ENCODE measurements around the gene FUNDC2. TPM values are rescaled to one million over a fixed set of nuclear protein-coding genes. Genes with fewer than 3 reads are reported as not detected.

FUNDC2 gene
- total and polyA plus RNA-seq, 2 experiments from 2014 or later, result 57.7 to 87.5 TPM

GRCh38 chrX:155070975-155071693 is 44.5 kb downstream of the FUNDC2 start, which contains the start of the genes BRCC3, CMC4 and MTCP1:
Gene BRCC3 (plus strand): TSS chrX:155071508. CDS start chrX:155071528, 20 bp downstream.
Gene CMC4 (minus strand): TSS chrX:155071136. CDS start chrX:155064023, 7,113 bp downstream.
Gene MTCP1 (minus strand): TSS chrX:155071136. CDS start chrX:155066010, 5,126 bp downstream.
- Histone ChIP-seq H4K20me1 (ENCODE audit: insufficient read depth, poor library complexity, severe bottlenecking) (no peaks in the 10 kb centered on the region), H3K79me2 (peaks cover 24% of the 10 kb centered on the region), H2AFZ (peak within 1 kb of the TSS; percentile 85), H3K4me2 (peak within 1 kb of the TSS; percentile 83), H3K9me3 (ENCODE audit: low read depth) (no peaks in the 10 kb centered on the region), H3K36me3 (replicated peaks; ENCODE audit: insufficient read depth, low read depth) (no peaks in the 10 kb centered on the region), H3K27me3 (no peaks in the 10 kb centered on the region), H3K9me2 (replicated peaks; ENCODE audit: insufficient read depth) (no peaks in the 10 kb centered on the region), H3K4me1 (ENCODE audit: insufficient read depth) (peaks cover 6% of the 10 kb centered on the region), H3K4me3 (peak within 1 kb of the TSS; percentile 79), H3K27ac (peak within 1 kb of the TSS; percentile 97)
- peak; percentile 92 for DNase-seq (ENCODE audit: low spot score)
- no peak for TF ChIP-seq EZH2phosphoT487 (IDR thresholded peaks at IDR 0.05; ENCODE audit: low read depth, severe bottlenecking, unreplicated experiment)
- no peak for TF ChIP-seq EZH2 (IDR thresholded peaks at IDR 0.05; ENCODE audit: borderline replicate concordance)
- no peak for TF ChIP-seq CTCF (IDR thresholded peaks at IDR 0.05; ENCODE audit: poor library complexity)
- 37% methylated on average over 46 of the region's 81 CpGs for WGBS (ENCODE audit: low lambda C conversion rate, missing lambda C conversion rate)

DNA sequence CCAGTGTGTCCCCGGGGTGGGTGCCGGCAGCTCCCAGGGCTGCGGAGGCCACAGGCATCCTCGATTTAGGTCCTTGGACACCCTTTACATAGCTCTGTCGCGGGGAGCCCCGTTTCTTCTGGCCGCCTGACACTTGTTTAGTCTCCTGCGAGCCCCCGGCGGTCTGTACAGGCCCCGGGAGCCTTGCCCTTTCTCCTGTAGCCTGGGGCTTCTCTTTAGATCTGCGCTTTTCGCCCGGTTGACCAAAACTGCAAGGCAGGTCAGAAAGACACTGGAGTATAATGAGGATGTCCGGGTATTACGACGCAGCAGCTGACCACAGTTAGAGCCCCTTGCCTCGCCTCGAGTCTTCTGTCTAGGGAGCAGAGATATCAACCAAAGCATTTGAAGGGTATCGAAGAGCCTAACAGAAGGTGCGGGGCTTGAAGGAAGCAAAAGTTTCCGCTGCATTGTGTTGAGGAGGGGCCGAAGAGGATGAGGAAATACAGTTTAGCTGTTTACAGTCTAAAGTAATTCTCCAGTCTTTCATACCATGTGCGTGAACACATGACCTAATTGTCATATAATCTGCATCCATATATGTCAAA is 45.1 kb downstream of the FUNDC2 start:
- Histone ChIP-seq H3K4me2 (peak overlapping the region; percentile 83), H3K27me3 (no peaks in the 10 kb centered on the region), H3K9me3 (ENCODE audit: low read depth) (no peaks in the 10 kb centered on the region), H3K27ac (peak overlapping the region; percentile 85), H3K9me2 (replicated peaks; ENCODE audit: insufficient read depth) (no peaks in the 10 kb centered on the region), H3K4me1 (ENCODE audit: insufficient read depth) (peaks cover 6% of the 10 kb centered on the region), H4K20me1 (ENCODE audit: insufficient read depth, poor library complexity, severe bottlenecking) (no peaks in the 10 kb centered on the region), H3K79me2 (peaks cover 24% of the 10 kb centered on the region), H3K36me3 (replicated peaks; ENCODE audit: insufficient read depth, low read depth) (no peaks in the 10 kb centered on the region), H2AFZ (peak overlapping the region; percentile 78), H3K4me3 (peak overlapping the region; percentile 63)
- no peak for TF ChIP-seq EZH2phosphoT487 (IDR thresholded peaks at IDR 0.05; ENCODE audit: low read depth, severe bottlenecking, unreplicated experiment)
- no peak for TF ChIP-seq EZH2 (IDR thresholded peaks at IDR 0.05; ENCODE audit: borderline replicate concordance)
- TF ChIP-seq CTCF (IDR thresholded peaks at IDR 0.05; ENCODE audit: poor library complexity), result no peak
- no peak for DNase-seq (ENCODE audit: low spot score)
- 53% methylated on average over 25 of the region's 25 CpGs for WGBS (ENCODE audit: low lambda C conversion rate, missing lambda C conversion rate)

- no peak for TF ChIP-seq CTCF (IDR thresholded peaks at IDR 0.05; ENCODE audit: poor library complexity)
- Histone ChIP-seq H3K79me2 (no peaks in the 10 kb centered on the region), H3K27ac (no peak overlapping the region), H3K9me2 (replicated peaks; ENCODE audit: insufficient read depth) (no peaks in the 10 kb centered on the region), H4K20me1 (ENCODE audit: insufficient read depth, poor library complexity, severe bottlenecking) (no peaks in the 10 kb centered on the region), H3K27me3 (no peaks in the 10 kb centered on the region), H3K9me3 (ENCODE audit: low read depth) (no peaks in the 10 kb centered on the region), H3K36me3 (replicated peaks; ENCODE audit: insufficient read depth, low read depth) (no peaks in the 10 kb centered on the region), H2AFZ (no peak overlapping the region), H3K4me2 (no peak overlapping the region), H3K4me3 (no peak overlapping the region), H3K4me1 (ENCODE audit: insufficient read depth) (no peaks in the 10 kb centered on the region)
- WGBS (ENCODE audit: low lambda C conversion rate, missing lambda C conversion rate), result 84% methylated on average over 24 of the region's 24 CpGs
- peak; percentile 10 for DNase-seq (ENCODE audit: low spot score)
Measured at GRCh38 chrX:155086202-155086840, 59.7 kb downstream of the FUNDC2 start.
